ENCODE data around the gene ATXN3.

The ATXN3 gene

GRCh38 chr14:92106143-92106926, at the start of gene ATXN3:
Gene ATXN3 (minus strand): TSS chr14:92106582. CDS start chr14:92106552, 30 bp downstream.
- DNase-seq = peak; percentile 97

GRCh38 chr14:92154283-92154942, 48.0 kb upstream of the ATXN3 start:
- DNase-seq = peak; percentile 42

- peak; percentile 11 for DNase-seq
These were observed 47.2 kb upstream of the ATXN3 start for GRCh38 chr14:92153581-92153980.

GRCh38 chr14:92144708-92145107, 38.3 kb upstream of the ATXN3 start:
- no peak for DNase-seq

- DNase-seq = no peak
These were observed 37.6 kb upstream of the ATXN3 start for GRCh38 chr14:92143962-92144361.

- no peak for DNase-seq
These were observed 36.9 kb upstream of the ATXN3 start for GRCh38 chr14:92143309-92143708.

- no peak for DNase-seq
These were observed 28.9 kb upstream of the ATXN3 start for GRCh38 chr14:92135269-92135668.

GRCh38 chr14:92134456-92134855, 28.1 kb upstream of the ATXN3 start:
- no peak for DNase-seq

- DNase-seq = no peak
These were observed 16.4 kb upstream of the ATXN3 start for GRCh38 chr14:92122761-92123160.

- DNase-seq = peak; percentile 10
These were observed 15.9 kb upstream of the ATXN3 start for GRCh38 chr14:92122351-92122677.

GRCh38 chr14:92121670-92122350, 15.4 kb upstream of the ATXN3 start, which contains the start of the genes CPSF2 and NDUFB1:
Gene CPSF2 (plus strand): TSS chr14:92121969. CDS start chr14:92130985, 9,016 bp downstream.
Gene NDUFB1 (minus strand): TSS chr14:92121706. CDS start chr14:92117637, 4,069 bp downstream.
- DNase-seq = peak; percentile 74

- no peak for DNase-seq
These were observed 14.9 kb upstream of the ATXN3 start for GRCh38 chr14:92121207-92121669.

GRCh38 chr14:92109490-92109889, 3.1 kb upstream of the ATXN3 start:
- no peak for DNase-seq

- no peak for DNase-seq
These were observed 2.2 kb upstream of the ATXN3 start for GRCh38 chr14:92108345-92109254.

GRCh38 chr14:92105893-92106142, 564 bp downstream of the ATXN3 start:
- no peak for DNase-seq

- DNase-seq = no peak
These were observed 1.1 kb downstream of the ATXN3 start for GRCh38 chr14:92105073-92105892.

- peak; percentile 2 for DNase-seq
These were observed 2.9 kb downstream of the ATXN3 start for GRCh38 chr14:92103363-92103989.

GRCh38 chr14:92099802-92100201, 6.6 kb downstream of the ATXN3 start:
- no peak for DNase-seq

- no peak for DNase-seq
These were observed 13.1 kb downstream of the ATXN3 start for GRCh38 chr14:92093320-92093719.

- no peak for DNase-seq
These were observed 17.9 kb downstream of the ATXN3 start for GRCh38 chr14:92088494-92088893.

- DNase-seq = no peak
These were observed 31.8 kb downstream of the ATXN3 start for GRCh38 chr14:92074555-92074954.
